Kidney (tissue), 14 donors: ENCODE data around the gene SLC18A2. TPM values are rescaled to one million over a fixed set of nuclear protein-coding genes. Genes with fewer than 3 reads are reported as not detected.

Experiments
- DNase-seq, 5 donors: peaks; one replicate each; pipeline ENCODE4 v3.0.0-alpha.2; 2013 to 2020
- FAIRE-seq: peaks from 2 replicates; lab custom pipeline; 2012; peaks lifted over from hg19 to GRCh38; lab: Jason Lieb, UNC
- H3K27ac ChIP-seq, 2 donors: one replicate each; pipeline ENCODE4 v1.7.0; 2013; ENCODE audit warnings: low read depth in 2 of 2, low read length in 2 of 2, inconsistent platforms in 1 of 2
- H3K27me3 ChIP-seq: one replicate; pipeline ENCODE4 v1.7.1; 2013; ENCODE audit warnings: low read length, inconsistent platforms; ENCODE audit not compliant: control insufficient read depth, insufficient read depth
- H3K36me3 ChIP-seq, 3 donors: one replicate each; pipeline versions ENCODE4 v1.7.0 to v1.7.1; 2013; ENCODE audit warnings: low read length in 3 of 3, control low read depth in 1 of 3, inconsistent platforms in 1 of 3; ENCODE audit not compliant: insufficient read depth in 3 of 3, control insufficient read depth in 2 of 3
- H3K4me1 ChIP-seq, 3 donors: one replicate each; pipeline versions ENCODE4 v1.7.0 to v1.7.1; 2013; ENCODE audit warnings: low read length in 3 of 3, inconsistent platforms in 1 of 3, low read depth in 1 of 3; ENCODE audit not compliant: control insufficient read depth in 2 of 3, insufficient read depth in 2 of 3
- H3K4me3 ChIP-seq, 3 donors: one replicate each; pipeline versions ENCODE4 v1.7.0 to v1.8.1; 2013; ENCODE audit warnings: low read length in 3 of 3, control low read depth in 1 of 3, inconsistent platforms in 1 of 3
- H3K9ac ChIP-seq, 3 donors: one replicate each; pipeline versions ENCODE4 v1.7.0 to v1.7.1; 2013; ENCODE audit warnings: low read length in 3 of 3, control low read depth in 1 of 3, inconsistent platforms in 1 of 3
- H3K9me3 ChIP-seq, 3 donors: one replicate each; pipeline versions ENCODE4 v1.7.0 to v1.7.1; 2013; ENCODE audit warnings: low read length in 3 of 3, control low read depth in 1 of 3, inconsistent platforms in 1 of 3; ENCODE audit not compliant: control insufficient read depth in 2 of 3, insufficient read depth in 1 of 3
- intact Hi-C: fragments of 100-400 bp; cut with DNase I; formaldehyde crosslinking; loops from one replicate; pipeline ENCODE4 v1.11.1; 2022
- polyA plus RNA-seq: library from polyadenylated mRNA; stranded (reverse); fragments of 350-450 nt; fragmentation: Illumina TruSeq; extraction: RNeasy Lipid Tissue Mini Kit (QIAGEN cat#74804); gene quantifications from one replicate; pipeline ENCODE4 v1.2.3, GENCODE V29; 2014; ENCODE audit warnings: low read depth, low replicate concordance; ENCODE audit not compliant: insufficient read depth
- total RNA-seq: library from RNA; stranded (reverse); fragmentation: NEBNext Ultra II Directional; extraction: Animal tissue kit (Norgen Biotek cat#: 25700); gene quantifications from one replicate; pipeline ENCODE4 v1.2.1, GENCODE V29; 2021
- TF ChIP-seq, protein P1 (sequence below): IDR thresholded peaks from 3 replicates; pipeline ENCODE4 v1.5.1; 2012; ENCODE audit warnings: mild to moderate bottlenecking, moderate library complexity, borderline replicate concordance; ENCODE audit not compliant: insufficient read depth; ENCODE audit errors: extremely low read depth
- donor health status: control.
- donor health status: control.
- donor health status: control.
- donor health status: control.
- donor health status: control.
- donor health status: DM: yes; HTN: yes; CAD: no.
- donor health status: Normal renal cell carcinoma (clear cell type).

SLC18A2 gene
- total and polyA plus RNA-seq, 2 donors from 2014 or later = 0.15 to 4.6 TPM

DNA sequence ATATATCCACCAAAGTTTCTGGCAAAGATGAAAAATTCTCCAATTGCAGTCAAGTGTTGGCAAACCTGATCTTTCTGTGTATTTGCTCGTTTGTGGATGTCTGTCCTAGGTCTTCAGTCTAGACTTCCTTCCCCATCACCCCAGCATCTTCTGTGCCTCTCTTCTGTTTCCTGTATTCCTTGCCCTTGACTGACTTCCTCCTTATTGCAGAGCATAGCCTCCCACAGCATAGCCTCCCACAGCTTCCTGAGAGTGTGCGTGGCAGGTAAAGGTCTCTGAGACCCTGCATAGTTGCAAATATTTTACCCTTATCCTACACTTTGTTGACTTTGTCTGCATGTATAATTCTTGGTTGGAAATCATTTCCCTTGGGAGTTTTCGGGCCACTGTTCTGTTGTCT lies 18.4 kb downstream of the SLC18A2 start:
- no peaks in the 10 kb centered on the region for H3K9me3 ChIP-seq
- H3K4me3 ChIP-seq = no peak overlapping the region
- intact Hi-C loops = no loop called here
- FAIRE-seq (no peak), DNase-seq (no peak)
- H3K4me1 ChIP-seq = peaks cover 0 to 2% (median 0%) of the 10 kb centered on the region in 3 donors
- TF ChIP-seq, protein P1, sequence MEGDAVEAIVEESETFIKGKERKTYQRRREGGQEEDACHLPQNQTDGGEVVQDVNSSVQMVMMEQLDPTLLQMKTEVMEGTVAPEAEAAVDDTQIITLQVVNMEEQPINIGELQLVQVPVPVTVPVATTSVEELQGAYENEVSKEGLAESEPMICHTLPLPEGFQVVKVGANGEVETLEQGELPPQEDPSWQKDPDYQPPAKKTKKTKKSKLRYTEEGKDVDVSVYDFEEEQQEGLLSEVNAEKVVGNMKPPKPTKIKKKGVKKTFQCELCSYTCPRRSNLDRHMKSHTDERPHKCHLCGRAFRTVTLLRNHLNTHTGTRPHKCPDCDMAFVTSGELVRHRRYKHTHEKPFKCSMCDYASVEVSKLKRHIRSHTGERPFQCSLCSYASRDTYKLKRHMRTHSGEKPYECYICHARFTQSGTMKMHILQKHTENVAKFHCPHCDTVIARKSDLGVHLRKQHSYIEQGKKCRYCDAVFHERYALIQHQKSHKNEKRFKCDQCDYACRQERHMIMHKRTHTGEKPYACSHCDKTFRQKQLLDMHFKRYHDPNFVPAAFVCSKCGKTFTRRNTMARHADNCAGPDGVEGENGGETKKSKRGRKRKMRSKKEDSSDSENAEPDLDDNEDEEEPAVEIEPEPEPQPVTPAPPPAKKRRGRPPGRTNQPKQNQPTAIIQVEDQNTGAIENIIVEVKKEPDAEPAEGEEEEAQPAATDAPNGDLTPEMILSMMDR = no peak
- H3K27me3 ChIP-seq = no peaks in the 10 kb centered on the region
- no peaks in the 10 kb centered on the region for H3K36me3 ChIP-seq
- no peak overlapping the region for H3K9ac ChIP-seq
- no peak overlapping the region for H3K27ac ChIP-seq

DNA sequence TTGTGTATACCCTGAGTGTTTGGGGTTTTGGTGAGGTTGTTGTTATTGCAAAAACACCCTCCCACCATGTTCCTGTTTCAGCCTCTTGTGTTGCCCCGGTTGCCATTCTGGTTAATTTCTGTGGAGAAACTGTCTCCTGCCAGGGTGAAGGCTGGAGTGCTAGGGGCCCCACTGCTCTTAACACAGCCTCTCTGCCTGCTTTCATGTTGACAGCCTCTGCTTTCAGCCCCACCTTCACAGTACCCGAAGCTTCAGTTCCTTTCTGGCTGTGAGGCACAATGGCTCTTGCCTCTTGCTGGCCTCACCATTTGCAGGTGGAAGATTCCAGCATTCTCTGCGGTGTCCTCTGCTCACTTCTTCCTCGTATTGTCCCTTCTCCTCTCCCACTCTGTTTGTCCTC lies 19.2 kb downstream of the SLC18A2 start:
- DNase-seq (no peak), FAIRE-seq (no peak)
- TF ChIP-seq, protein P1 = no peak
- Histone ChIP-seq H3K4me1 (peaks cover 0 to 2% (median 0%) of the 10 kb centered on the region in 3 donors), H3K4me3 (no peak overlapping the region), H3K9me3 (no peaks in the 10 kb centered on the region), H3K36me3 (no peaks in the 10 kb centered on the region), H3K27ac (no peak overlapping the region), H3K27me3 (no peaks in the 10 kb centered on the region), H3K9ac (no peak overlapping the region)
- intact Hi-C loops = no loop called here

DNA sequence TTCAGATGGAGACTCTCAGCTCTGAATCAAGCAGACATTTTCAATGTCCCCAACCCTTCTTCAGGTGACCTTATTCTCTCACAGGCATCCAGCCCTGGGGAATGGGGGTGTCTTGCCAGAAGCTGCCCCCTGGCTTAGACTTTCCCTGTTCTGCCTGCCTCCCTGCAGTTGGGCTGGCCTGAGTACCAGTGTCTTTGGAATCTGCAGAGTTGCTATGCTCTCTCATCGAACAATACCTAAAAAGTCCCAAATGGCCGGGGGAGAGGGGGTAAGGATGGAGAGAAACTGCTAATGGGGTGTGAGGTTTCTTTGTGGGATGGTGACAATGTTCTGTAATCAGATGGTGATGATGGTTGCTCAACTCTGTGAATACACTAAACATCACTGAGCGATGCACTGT lies 20.6 kb downstream of the SLC18A2 start:
- Histone ChIP-seq H3K27me3 (no peaks in the 10 kb centered on the region), H3K9me3 (no peaks in the 10 kb centered on the region), H3K4me3 (no peak overlapping the region), H3K36me3 (no peaks in the 10 kb centered on the region), H3K4me1 (peaks cover 0 to 2% (median 0%) of the 10 kb centered on the region in 3 donors), H3K27ac (no peak overlapping the region), H3K9ac (no peak overlapping the region)
- DNase-seq (no peak), FAIRE-seq (no peak)
- TF ChIP-seq, protein P1 = no peak
- intact Hi-C loops = no loop called here

- no peak overlapping the region for H3K9ac ChIP-seq
- peaks cover 0 to 2% (median 0%) of the 10 kb centered on the region in 3 donors for H3K4me1 ChIP-seq
- intact Hi-C loops = no loop called here
- FAIRE-seq = no peak
- H3K27me3 ChIP-seq = no peaks in the 10 kb centered on the region
- DNase-seq = no peak
- H3K4me3 ChIP-seq = no peak overlapping the region
- TF ChIP-seq, protein P1 = no peak
- H3K36me3 ChIP-seq = no peaks in the 10 kb centered on the region
- no peak overlapping the region for H3K27ac ChIP-seq
- no peaks in the 10 kb centered on the region for H3K9me3 ChIP-seq
Measured at GRCh38 chr10:117262291-117262902, 21.5 kb downstream of the SLC18A2 start.
